Measurements from ENCODE around the gene ZNF335. TPM values are rescaled to one million over a fixed set of nuclear protein-coding genes. Genes with fewer than 3 reads are reported as not detected.

The ZNF335 gene
- total and polyA plus RNA-seq, 9 donors, result 3.5 to 25.7 (median 15.7) TPM

DNA sequence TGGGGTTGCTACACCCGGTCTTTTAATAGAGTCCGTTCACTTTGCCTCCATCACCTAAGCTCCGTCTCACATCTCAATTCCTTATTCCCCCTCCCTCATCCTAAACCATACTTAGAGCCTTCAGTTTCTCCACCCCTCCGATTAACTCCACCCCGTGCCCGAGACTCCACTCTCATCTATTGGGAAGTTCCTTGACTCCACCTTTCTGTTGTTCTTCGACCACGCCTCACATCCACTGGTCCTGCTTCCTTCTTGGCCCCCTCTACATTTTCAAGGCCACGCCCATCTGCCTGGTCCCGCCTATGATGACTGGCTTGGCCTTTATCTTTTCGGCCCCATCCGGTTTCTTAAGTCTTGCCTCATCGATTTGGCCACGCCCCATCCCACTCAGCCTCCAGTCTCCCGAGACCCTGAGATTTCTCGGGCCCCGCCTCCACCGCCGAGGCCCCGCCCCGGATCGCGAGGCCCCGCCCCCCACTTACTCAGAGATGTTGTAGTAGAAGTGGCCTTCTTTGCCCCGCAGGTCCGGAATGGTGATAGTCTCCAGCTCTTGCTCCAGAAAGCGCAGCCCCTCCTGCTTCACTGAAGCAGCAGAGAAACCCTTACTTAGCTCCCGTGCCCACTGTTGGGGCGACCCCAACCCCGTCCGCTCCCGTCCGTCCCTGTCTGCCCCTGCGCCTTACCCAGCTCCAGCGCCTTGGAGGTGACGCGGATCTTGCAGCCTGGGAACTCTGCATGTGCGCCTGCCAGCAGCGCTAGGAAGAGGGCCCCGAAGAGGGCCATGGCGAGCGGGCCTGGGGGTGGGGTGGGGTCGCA is 61.1 kb downstream of the ZNF335 start:
- H3K4me1 ChIP-seq (ENCODE audit: insufficient read depth), result peaks cover 7% of the 10 kb centered on the region
- H3K27me3 ChIP-seq, result no peaks in the 10 kb centered on the region
- no peaks in the 10 kb centered on the region for H3K36me3 ChIP-seq
- WGBS, 3 donors, result 1 to 2% (median 1%) methylated on average over 31 to 43 of the region's 43 CpGs
- H3K27ac ChIP-seq, result peak overlapping the region; percentile 72 to 87
- H3K9me3 ChIP-seq, result no peaks in the 10 kb centered on the region
- peak; percentile 41 for TF ChIP-seq EP300 (IDR thresholded peaks at IDR 0.05)
- TF ChIP-seq, protein P1, sequence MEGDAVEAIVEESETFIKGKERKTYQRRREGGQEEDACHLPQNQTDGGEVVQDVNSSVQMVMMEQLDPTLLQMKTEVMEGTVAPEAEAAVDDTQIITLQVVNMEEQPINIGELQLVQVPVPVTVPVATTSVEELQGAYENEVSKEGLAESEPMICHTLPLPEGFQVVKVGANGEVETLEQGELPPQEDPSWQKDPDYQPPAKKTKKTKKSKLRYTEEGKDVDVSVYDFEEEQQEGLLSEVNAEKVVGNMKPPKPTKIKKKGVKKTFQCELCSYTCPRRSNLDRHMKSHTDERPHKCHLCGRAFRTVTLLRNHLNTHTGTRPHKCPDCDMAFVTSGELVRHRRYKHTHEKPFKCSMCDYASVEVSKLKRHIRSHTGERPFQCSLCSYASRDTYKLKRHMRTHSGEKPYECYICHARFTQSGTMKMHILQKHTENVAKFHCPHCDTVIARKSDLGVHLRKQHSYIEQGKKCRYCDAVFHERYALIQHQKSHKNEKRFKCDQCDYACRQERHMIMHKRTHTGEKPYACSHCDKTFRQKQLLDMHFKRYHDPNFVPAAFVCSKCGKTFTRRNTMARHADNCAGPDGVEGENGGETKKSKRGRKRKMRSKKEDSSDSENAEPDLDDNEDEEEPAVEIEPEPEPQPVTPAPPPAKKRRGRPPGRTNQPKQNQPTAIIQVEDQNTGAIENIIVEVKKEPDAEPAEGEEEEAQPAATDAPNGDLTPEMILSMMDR (IDR thresholded peaks at IDR 0.05), result peak in 1 of 3 donors; percentile 28
- TF ChIP-seq POLR2A (IDR thresholded peaks at IDR 0.05), result peak; percentile 86
- peak; percentile 99 to 100 (median 100) for DNase-seq
- intact Hi-C loops (cut with DNase I), result no loop called here
- H3K4me3 ChIP-seq, result peak overlapping the region; percentile 62

DNA sequence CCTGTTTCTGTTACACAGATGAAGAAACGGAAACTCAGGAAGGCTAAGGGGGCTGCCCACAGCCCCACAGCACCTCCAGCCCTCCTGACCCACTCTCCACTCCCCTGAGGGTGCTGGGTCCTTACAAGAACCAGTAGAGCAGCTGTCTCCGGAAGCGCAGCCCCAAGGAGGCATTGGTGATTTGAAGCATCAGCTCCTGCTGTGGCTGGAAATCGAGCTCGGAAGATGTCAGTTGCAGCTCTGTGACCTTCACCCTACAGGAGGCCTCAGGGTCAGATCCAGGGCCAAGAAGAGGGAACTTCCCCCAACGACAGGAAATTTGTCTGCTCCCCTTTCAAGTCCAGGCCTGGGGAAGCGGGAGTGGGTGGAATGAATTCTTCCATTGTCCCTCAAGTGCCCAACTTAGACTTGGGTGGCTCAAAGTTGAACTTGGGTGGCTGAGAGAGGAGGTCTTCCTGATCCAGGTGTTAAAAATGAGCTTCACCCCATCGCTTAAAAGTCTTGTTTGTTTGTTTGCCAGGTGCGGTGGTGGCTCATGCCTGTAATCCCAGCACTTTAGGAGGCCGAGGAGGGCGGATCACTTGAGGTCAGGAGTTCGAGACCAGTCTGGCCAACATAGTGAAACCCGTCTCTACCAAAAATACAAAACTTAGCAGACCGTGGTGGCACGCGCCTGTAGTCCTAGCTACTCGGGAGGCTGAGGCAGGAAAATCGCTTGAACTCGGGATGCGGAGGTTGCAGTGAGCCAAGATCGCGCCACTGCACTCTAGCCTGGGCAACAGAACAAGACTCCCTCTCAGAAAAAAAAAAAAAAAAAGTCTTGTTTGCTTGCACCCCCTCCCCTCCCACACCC is 62.0 kb downstream of the ZNF335 start:
- Histone ChIP-seq H3K27ac (peak overlapping the region; percentile 1 to 31), H3K36me3 (no peaks in the 10 kb centered on the region), H3K4me3 (peak overlapping the region; percentile 8), H3K9me3 (no peaks in the 10 kb centered on the region), H3K27me3 (no peaks in the 10 kb centered on the region), H3K4me1 (ENCODE audit: insufficient read depth) (peaks cover 7% of the 10 kb centered on the region)
- intact Hi-C loops (cut with DNase I), result no loop called here
- DNase-seq, result peak in 4 of 5 donors; percentile 15 to 63 (median 58)
- WGBS, 3 donors, result 68 to 76% (median 71%) methylated on average over 22 of the region's 22 CpGs
- TF ChIP-seq, protein P1 (IDR thresholded peaks at IDR 0.05), result no peak
- TF ChIP-seq EP300 (IDR thresholded peaks at IDR 0.05), result no peak
- no peak for TF ChIP-seq POLR2A (IDR thresholded peaks at IDR 0.05)

DNA sequence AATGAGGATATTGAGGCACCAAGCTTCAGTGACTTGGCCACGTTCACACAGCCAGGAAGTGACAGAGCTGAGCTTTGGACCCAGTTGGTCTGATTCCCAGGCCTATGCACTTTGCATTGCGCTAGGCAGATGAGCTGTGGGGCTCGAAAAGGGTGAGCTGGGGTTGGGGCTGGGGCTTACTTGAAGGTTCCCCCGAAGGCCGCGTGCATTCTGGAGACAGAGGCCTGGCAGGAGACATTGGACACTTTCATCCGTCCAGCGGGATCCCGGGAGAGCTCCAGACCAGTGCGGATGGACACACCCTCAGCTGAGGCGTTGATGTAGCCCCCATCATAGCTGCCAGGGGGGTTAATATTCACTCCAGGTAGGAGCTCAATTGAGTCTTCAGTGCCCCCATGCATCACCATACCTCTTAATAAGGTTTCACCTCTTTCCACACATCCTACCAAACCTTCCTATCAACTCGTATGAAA is 62.6 kb downstream of the ZNF335 start:
- peak in 2 of 5 donors; percentile 18 to 50 for DNase-seq
- H3K27me3 ChIP-seq, result no peaks in the 10 kb centered on the region
- TF ChIP-seq, protein P1 (IDR thresholded peaks at IDR 0.05), result no peak
- no peak for TF ChIP-seq EP300 (IDR thresholded peaks at IDR 0.05)
- no peak for TF ChIP-seq POLR2A (IDR thresholded peaks at IDR 0.05)
- 82 to 86% (median 85%) methylated on average over 12 of the region's 12 CpGs for WGBS, 3 donors
- peaks cover 7% of the 10 kb centered on the region for H3K4me1 ChIP-seq (ENCODE audit: insufficient read depth)
- intact Hi-C loops (cut with DNase I), result no loop called here
- no peaks in the 10 kb centered on the region for H3K9me3 ChIP-seq
- H3K4me3 ChIP-seq, result no peak overlapping the region
- no peaks in the 10 kb centered on the region for H3K36me3 ChIP-seq
- H3K27ac ChIP-seq, result no peak overlapping the region

DNA sequence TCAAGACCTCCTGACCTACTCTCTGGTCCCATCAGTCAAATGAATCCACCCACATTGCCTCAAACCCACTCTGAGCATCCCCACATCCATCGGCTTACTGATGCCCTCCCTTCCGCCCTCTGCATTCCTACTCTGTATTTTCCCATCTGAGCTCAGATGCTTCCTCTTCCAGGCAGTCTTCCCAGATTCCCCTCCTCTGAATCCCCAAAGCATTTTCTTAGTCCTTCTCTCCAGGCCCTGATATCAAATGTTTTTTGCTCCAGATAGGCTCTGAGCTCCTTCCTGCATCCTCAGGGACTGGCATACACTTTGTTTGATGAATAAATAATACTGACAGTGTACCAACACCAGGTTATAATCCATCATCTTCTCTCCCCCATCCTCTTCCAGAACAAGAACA is 63.9 kb downstream of the ZNF335 start:
- H3K36me3 ChIP-seq, result no peaks in the 10 kb centered on the region
- 89 to 93% (median 89%) methylated on average over 2 of the region's 2 CpGs for WGBS, 3 donors
- no peaks in the 10 kb centered on the region for H3K9me3 ChIP-seq
- no peak for DNase-seq
- no peak for TF ChIP-seq EP300 (IDR thresholded peaks at IDR 0.05)
- TF ChIP-seq POLR2A (IDR thresholded peaks at IDR 0.05), result no peak
- no peak overlapping the region for H3K4me3 ChIP-seq
- peaks cover 7% of the 10 kb centered on the region for H3K4me1 ChIP-seq (ENCODE audit: insufficient read depth)
- H3K27me3 ChIP-seq, result no peaks in the 10 kb centered on the region
- no peak overlapping the region for H3K27ac ChIP-seq
- intact Hi-C loops (cut with DNase I), result no loop called here

Measured in ovary (tissue), 9 donors.